HG03039 (cell line): ENCODE results near the gene DDX25.
"Not testable (repeated sequence)": the region's sequence is repeated elsewhere in the genome, so short reads cannot be mapped to it uniquely, and the experiment has no call there.

ENCODE experiments used
- ATAC-seq: cut with Tn5 transposase; IDR thresholded peaks from one replicate; pipeline ENCODE4 v1.9.1; 2021; ENCODE audit warnings: mild to moderate bottlenecking, moderate library complexity; ENCODE audit not compliant: unreplicated experiment

DDX25 gene

DNA sequence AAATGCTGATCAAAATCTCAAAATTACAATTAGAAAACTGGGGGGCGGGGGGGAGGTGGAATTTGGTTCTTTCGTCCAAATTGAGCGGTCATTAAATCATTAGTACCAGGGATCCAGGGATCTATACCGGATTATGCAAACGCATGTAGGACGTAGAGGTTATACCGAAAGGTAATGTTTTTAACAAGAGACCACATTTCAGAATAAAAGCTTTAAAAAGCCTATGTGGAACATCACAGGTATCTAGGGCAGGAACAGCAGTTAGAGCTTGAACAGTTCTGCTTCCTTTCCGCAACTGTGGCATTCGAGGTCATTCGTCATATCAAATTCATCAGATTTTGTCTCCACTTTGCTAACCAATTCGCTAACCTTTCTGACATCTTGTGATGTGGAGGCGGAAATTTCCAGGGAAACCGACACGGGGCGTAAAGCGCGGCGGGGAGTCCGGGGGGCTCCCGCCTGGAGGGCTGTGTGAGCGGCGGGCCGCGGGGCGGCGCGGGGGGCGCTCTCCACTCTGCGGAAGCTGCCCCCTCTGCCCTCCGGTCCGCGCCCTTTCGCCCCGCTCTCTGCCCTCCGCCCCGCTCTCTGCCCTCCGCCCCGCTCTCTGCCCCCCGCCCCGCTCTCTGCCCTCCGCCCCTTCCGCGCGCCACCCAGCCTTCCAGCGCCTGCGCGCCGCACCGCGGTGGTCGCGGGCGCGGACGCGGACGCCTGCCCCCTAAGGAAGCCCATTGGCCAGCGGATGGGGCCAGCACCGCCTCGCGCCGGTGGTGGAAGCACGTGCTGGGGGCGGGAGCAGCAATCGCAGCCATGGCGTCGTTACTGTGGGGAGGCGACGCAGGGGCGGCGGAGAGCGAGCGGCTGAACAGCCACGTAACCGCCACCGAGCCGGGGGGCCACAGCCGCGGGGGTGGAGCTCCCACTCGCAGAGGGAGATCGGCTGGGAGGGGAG lies at the start of gene DDX25:
Gene DDX25 (plus strand): TSS at position 798 of the 949 bp plus-strand sequence. CDS start 10 bp downstream, at position 808.
- ATAC-seq, result no peak

DNA sequence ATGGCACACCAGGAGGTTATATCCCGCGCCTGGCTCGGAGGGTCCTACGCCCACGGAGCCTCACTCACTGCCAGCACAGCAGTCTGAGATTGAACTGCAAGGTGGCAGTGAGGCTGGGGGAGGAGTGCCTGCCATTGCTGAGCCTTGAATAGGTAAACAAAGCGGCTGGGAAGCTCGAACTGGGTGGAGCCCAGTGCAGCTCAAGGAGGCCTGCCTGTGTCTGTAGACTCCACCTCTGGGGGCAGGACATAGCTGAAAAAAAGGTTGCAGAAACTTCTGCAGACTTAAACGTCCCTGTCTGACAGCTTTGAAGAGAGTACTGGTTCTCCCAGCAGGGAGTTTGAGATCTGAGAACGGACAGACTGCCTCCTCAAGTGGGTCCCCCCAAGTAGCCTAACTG lies 46.6 kb upstream of the DDX25 start:
- not testable (repeated sequence) for ATAC-seq

DNA sequence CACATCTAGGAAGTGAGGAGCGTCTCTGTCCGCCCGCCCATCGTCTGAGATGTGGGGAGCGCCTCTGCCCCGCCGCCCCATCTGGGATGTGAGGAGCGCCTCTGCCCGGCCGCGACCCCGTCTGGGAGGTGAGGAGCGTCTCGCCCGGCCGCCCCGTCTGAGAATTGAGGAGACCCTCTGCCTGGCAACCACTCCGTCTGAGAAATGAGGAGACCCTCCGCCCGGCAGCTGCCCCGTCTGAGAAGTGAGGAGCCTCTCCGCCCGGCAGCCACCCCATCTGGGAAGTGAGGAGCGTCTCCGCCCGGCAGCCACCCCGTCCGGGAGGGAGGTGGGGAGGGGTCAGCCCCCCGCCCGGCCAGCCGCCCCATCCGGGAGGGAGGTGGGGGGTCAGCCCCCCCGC lies 41.5 kb upstream of the DDX25 start:
- not testable (repeated sequence) for ATAC-seq

DNA sequence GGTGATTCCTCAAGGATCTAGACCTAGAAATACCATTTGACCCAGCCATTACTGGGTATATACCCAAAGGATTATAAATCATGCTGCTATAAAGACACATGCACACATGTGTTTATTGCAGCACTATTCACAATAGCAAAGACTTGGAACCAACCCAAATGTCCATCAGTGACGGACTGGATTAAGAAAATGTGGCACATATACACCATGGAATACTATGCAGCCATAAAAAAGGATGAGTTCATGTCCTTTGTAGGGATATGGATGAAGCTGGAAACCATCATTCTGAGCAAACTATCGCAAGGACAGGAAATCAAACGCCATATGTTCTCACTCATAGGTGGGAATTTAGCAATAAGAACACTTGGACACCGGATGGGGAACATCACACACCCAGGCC lies 39.0 kb upstream of the DDX25 start:
- ATAC-seq, result not testable (repeated sequence)

DNA sequence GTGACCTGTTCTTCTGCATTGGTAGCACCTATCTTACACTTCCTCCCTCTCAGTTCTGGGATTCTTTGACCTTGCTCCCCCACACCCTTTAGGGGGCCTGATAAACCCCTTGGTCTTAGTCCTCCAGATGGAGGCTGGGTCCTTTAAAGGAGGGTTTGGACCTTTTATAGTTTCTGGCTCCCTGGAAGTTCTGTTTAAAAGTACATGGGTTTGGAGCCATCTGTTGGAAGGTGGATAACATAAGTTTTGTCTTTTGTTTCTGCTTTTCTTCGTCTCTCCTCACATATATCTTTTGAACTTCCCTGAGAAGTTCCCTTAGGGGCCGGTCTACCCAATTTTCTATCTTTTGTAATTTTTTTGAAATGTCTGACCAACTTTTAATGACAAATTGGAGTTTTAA lies 34.8 kb upstream of the DDX25 start:
- ATAC-seq, result no peak

DNA sequence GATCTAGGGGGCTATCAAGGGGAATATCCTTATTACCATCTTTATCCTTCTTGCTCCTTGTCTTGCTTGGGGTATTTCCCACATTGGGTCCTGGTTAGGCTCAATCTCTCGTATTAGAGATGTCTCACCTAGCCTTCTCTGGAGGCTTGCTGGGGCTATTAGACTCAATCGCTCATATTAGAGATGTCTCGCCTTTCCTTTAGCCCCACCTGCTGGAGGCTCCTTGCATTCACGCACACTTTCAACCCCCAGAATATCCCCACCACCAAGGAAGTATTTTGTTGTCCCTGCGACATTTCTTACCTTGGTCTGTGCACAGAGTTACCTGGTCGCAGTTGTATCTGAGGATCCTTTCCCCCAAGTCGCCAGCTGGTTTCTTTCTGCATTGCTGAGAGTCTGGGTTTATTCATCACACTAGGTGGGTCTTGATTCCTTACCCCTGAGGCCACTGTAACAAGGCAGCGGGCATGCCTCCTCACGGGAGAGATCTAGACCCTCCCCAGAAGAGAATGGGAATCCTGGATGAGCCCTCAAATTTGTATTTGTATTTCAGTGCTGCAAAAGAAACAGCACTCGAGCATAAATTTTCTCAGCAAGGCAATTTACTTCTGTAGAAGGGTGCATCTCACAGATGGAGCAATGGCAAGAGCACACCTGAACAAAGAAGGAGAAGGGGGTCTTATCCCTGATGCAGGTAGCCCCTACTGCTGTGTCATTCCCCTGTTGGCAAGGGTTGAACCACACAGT lies 32.7 kb upstream of the DDX25 start:
- ATAC-seq, result no peak

DNA sequence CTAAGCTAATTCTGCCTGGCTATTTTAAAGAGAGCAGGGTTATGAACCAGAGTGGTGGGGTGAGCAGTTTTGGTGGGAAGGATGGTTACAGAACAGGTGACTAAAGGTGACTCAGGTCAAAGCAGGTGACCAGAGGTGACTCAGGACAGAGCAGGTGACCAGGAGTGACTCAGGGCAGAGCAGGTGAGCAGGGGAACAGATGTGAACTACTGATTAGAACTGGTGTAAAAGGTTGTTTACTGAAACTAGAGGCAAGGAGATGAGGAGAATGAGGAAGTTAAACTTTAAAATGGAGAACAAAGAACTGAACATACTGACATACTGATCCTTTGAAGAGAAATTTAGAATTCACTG lies 32.2 kb upstream of the DDX25 start:
- no peak for ATAC-seq

DNA sequence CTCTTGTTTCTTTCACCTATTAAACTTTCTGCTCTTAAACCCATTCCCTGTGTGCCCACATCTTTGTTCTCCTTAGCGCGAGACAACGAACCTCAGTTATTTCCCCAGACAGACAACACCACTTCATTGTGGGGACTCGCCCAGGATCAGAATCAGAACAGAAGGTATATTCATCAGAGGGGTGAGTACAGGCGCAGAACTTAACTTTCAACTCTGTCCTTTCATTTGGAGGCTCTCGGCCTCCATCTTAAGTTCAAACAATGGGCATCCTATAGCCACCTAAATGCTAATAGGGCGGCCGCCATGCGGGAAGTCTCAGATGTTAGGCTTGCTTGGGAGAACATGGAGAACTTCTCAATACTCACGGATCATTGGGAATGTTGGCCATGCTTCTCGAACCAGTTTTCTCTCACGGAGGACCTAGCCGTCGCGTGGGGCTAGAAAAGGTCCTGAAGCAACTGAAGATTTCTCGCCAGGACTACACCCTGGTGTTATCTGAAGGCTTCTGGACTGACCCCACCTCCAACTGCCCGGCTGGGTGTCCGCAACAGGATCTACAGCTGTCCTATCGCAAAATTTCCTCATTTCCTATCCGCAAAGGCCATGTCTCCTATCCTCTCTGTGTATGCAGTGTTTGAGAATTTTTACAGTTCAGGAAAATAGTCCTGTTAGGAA lies 30.3 kb upstream of the DDX25 start:
- no peak for ATAC-seq

DNA sequence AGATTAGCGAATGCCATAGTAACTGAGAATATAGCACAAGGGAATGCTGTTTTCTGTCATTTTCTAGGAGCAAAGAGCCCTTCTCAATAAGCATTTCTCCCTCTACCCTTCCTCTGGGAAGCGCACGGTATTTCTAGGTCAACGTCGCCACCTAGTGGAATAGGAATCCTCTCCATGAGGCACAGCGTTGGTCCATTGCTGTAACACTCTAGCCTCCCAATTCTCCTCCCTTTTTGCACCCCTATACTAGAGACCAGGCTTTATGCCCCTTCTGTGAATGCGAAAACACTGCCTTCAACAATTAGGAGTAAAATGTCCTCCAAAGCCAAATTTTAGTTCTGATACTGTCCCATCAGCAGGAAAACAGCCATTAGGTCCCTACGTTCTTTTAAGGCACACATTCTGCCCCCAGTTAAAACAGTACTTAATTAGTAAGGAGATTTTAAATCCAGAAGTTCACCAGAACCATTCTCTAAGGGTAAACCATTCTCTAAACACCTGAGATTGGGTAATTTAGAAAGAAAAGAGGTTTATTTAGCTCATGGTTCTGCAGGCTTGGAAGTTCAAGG lies 29.7 kb upstream of the DDX25 start:
- ATAC-seq, result no peak

DNA sequence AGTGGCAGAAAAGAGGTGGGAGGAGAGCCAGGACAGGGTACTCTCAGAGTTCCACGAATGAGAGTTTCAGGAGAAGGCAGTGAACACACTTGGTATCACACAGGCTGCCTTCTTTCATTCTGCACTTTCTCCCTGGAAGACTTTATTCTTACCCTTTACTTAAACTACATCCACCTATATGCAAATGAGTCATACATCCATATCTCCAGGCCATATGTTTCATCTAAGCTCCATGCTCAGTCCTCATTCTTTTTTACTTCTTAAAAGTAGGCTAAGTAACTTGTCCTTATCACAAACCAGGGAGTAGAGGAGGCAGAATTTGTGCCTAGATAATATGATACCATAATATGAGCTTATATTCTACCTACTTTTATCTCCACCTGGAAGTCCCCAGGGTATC lies 23.0 kb upstream of the DDX25 start:
- ATAC-seq, result no peak

DNA sequence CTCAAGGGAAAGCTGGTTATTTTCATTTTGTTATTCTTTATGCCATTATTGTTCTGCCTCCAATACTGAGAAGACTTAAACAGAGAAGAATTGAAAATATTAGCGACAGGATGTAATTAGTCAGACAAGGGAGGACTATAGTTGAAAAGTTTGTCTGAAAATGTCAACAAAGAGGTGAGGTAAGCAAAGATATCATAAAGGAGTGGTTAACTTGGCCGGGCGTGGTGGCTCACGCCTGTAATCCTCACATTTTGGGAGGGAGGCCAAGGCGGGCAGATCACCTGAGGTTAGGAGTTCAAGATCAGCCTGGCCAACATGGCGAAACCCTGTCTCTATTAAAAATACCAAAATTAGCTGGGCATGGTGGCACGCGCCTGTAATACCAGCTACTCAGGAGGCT lies 20.9 kb upstream of the DDX25 start:
- no peak for ATAC-seq

DNA sequence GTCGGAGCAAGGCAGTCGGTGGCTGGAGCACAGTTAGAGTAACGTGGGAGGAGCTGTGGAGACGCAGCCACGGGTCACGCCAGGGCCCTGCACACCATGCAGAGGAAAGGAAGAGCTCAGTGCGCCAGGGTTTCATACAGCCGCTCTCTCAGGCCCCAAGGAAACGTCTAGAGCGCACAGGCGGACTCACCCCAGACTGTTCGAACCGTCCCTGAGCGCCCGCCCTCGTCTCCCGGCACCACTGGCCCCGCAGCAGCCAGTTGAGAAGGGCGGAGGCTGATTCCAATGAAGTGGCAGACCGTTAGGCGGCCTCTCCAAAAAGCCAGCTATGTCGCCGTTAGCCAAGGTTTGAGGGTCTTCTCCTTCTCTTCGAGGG lies 17.3 kb upstream of the DDX25 start:
- ATAC-seq, result peak; percentile 3

DNA sequence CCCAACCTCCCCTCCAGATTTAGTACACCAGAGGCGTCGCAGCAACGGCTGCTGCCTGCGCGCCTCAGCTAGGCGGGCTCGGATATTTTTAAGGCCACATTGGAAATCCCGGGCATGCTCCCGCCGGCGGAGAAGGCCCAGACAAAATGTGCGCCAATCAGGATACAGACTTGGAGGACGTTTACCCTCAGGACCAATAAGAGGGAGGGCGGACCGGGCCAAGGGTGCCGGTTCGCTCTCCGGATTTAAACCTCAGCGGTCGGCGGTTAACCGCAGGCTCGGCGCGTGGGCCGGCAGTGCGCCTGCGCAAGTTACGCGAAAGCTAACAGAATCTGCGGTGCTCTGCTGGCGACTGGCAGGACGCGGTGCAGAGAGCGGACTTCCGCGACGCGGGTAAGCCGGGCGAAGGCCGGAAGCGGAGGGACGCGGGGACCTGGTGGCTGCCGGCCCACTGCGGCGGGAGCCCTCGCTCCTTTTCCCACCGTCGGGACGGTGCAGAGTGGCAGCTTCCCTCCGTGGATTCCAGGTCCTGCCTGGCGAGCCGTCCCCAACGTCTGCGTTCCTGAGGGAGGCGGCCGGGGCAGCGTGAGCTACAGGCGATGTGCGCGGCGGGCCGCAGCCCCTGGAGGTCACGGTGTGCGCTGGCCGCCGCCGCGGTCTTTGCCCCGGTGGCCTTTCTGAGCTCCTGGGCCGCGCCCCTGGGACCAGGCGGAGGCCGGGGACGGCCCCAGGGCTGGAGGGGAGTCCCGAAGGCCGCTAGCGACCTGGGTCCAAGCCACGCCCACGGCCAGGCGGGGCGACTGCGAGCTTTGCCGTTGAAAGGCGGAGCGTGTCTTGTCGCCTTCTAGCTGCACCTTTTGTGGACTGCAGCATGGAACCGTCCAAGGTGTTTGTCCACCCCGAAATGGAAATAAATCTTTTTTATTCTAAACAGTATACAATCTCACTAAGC lies 16.7 kb upstream of the DDX25 start, which contains the start of gene HYLS1:
Gene HYLS1 (plus strand): TSS at position 296 of the 952 bp plus-strand sequence. CDS start 11,701 bp downstream, outside the sequence.
- peak; percentile 86 for ATAC-seq

DNA sequence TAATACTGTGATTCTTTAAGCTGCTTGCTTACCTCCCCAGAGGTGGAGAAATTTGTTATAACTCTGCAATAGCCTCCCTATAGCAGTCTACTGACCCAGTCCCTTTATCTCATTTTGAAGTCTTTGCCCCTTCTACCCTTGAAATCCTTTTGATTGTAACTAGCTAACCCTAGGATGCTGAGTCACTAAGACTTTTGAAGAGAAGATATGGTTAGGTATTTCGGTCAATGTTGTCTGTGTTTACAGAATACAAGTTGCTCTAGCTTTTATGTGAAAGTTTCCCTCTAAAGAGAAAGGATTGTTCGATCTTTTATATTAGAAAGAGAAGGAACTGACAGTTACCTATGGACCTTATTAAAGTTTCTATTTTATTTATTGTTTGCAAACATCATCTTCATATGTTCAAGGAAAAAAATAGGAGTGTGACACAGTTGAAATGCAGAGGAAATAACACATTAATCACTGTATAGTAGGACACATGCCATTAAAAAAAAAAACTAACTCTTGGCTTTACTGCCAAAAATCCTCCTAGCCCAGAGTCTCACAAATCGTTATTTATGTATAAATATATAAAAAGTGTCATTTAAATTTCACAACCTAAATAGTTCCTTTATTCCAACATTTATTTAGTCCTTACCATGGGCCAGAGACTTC lies 13.7 kb upstream of the DDX25 start:
- no peak for ATAC-seq

DNA sequence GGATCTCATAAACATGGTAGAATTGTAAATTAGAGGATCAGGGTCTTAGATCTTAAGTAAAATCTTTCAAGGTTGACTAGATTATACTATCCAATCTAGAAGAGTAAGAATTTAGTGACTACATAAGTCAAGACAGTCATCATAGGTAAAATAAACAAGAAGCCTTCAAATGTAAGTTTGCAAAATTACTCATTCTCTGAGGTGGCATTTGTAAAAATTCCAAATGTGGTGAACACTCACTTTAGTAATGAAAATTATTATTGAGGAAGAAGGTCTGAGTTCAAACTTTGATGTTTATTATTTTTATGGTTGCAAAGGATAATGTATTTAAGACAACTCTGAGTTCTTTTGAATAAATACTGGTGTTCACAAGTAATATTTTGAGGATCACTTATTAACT lies 12.2 kb upstream of the DDX25 start:
- ATAC-seq, result no peak

DNA sequence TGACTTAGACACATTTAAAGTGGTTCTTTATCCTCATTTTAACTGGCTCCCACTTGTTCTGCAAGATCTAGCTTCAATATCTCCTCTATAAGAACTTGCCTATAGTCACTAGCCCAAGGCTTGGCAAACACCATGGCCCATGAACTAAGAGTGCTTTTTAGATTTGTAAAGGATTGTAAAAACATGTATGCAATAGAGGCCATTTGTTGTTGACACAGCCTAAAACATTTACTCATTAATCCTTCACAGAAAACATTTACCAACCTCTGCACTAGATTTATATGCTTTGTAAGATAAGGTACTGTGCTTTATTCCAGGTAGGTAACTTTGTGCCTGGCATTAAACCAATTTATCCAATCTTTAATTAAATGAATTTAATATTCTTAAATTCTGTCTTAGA lies 11.3 kb upstream of the DDX25 start:
- no peak for ATAC-seq

DNA sequence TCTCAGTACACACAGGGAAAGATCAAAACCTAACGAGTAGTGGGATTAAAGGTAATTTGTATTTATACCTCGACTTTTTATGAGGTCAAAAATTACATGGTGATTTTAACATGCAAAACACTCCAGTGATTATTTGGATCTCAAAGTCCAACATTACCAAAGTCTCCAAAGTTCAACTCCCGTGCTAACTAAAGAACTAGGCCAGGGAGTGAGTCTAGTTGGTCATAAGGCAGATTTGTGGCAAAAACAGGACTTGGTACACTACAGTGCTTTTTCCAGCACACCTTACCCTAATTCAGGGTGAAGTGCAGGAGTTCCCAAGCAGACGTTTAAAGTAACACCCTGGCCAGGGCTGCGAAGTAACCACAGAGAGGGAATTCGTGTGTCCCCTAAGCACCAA lies 2.4 kb upstream of the DDX25 start:
- no peak for ATAC-seq

DNA sequence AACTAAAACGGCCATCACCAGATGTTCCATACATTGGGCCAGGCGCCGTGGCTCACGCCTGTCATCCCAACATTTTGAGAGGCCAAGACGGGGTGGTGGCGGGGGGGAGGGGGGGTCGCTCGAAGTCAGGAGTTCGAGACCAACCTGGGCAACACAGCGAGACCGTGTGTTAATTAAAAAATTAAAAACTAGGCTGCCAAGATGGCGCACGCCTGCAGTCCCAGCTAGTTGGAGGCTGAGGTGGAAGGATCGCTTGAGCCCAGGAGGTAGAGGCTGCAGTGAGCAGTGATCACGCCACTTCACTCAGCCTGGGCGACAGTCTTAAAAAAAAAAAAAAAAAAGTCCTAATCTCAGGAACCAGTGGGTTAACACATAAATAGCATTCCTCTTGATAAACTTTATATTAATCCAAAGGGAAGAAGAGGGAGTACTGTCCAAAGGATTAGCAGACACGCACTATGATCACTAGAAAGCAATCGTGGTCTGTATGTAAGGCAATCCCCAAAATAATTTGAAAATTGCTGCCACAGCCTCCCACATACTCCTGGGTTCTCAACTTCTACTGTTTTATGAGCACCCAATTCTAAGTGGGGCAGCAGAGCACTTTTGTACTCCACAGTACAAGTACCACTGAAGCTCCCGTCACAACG lies 1.9 kb upstream of the DDX25 start:
- ATAC-seq, result no peak
